Smooth muscle cell (in vitro differentiated cells): ENCODE results near the gene ZNF217. TPM values are rescaled to one million over a fixed set of nuclear protein-coding genes. Genes with fewer than 3 reads are reported as not detected.
"Not testable (repeated sequence)": the region's sequence is repeated elsewhere in the genome, so short reads cannot be mapped to it uniquely, and the experiment has no call there.

ENCODE experiments used
- DNase-seq: peaks from one replicate; lab custom pipeline; 2025; ENCODE audit not compliant: unreplicated experiment; lab: John Stamatoyannopoulos, UW
- H2AFZ ChIP-seq: fragments of 200-600 bp; sonication (generic); 2 replicates; pipeline ENCODE4 v1.6.0; 2016; ENCODE audit warnings: antibody characterized with exemption, low read depth, mild to moderate bottlenecking
- H3F3A ChIP-seq: fragments of 200-600 bp; sonication (generic); 2 replicates; pipeline ENCODE4 v1.6.0; 2017; ENCODE audit warnings: antibody characterized with exemption, low read depth
- H3K27ac ChIP-seq: fragments of 200-600 bp; sonication (generic); 2 replicates; pipeline ENCODE4 v1.5.1; 2016; ENCODE audit warnings: low read depth, mild to moderate bottlenecking
- H3K27me3 ChIP-seq: fragments of 200-600 bp; sonication (generic); 2 replicates; pipeline ENCODE4 v1.6.1; 2016; ENCODE audit warnings: low read depth, mild to moderate bottlenecking
- H3K36me3 ChIP-seq: fragments of 200-600 bp; sonication (generic); 2 replicates; pipeline ENCODE4 v1.5.1; 2016; ENCODE audit warnings: low read depth
- H3K4me1 ChIP-seq: fragments of 200-600 bp; sonication (generic); 2 replicates; pipeline ENCODE4 v1.5.1; 2016; ENCODE audit warnings: low read depth
- H3K4me2 ChIP-seq: fragments of 200-600 bp; sonication (generic); 2 replicates; pipeline ENCODE4 v1.6.0; 2016; ENCODE audit warnings: mild to moderate bottlenecking
- H3K4me3 ChIP-seq: fragments of 200-600 bp; sonication (generic); 2 replicates; pipeline ENCODE4 v1.5.1; 2016; ENCODE audit warnings: mild to moderate bottlenecking
- H3K79me2 ChIP-seq: fragments of 200-600 bp; sonication (generic); 2 replicates; pipeline ENCODE4 v1.6.0; 2016; ENCODE audit warnings: low read depth, mild to moderate bottlenecking
- H3K9ac ChIP-seq: fragments of 200-600 bp; sonication (generic); 2 replicates; pipeline ENCODE4 v1.6.0; 2016; ENCODE audit warnings: low read depth
- H3K9me3 ChIP-seq: fragments of 200-600 bp; sonication (generic); replicated peaks from 2 replicates; pipeline ENCODE4 v1.5.1; 2016; ENCODE audit warnings: low read depth
- H4K20me1 ChIP-seq: fragments of 200-600 bp; sonication (generic); 2 replicates; pipeline ENCODE4 v1.6.0; 2016; ENCODE audit warnings: low read depth
- CTCF ChIP-seq: fragments of 200-600 bp; sonication (generic); IDR thresholded peaks from 2 replicates; pipeline ENCODE4 v1.5.1; 2017; ENCODE audit warnings: borderline replicate concordance, mild to moderate bottlenecking, antibody characterized with exemption; ENCODE audit not compliant: insufficient read depth, poor library complexity, severe bottlenecking
- WGBS: methylation state at CpG from one replicate; pipeline ENCODE4 v1.1.7; 2016; ENCODE audit warnings: low lambda C conversion rate; 5-methylcytosine and 5-hydroxymethylcytosine counted together
- polyA plus RNA-seq: library from polyadenylated mRNA; unstranded; fragments of >200 nt; fragmentation: Nextera tagmentation; extraction: Ambion mirVana; gene quantifications from 2 replicates; pipeline ENCODE4 v1.2.1, GENCODE V29; 2016
- total RNA-seq: library from RNA; depleted of rRNA; stranded (reverse); fragments of >200 nt; gene quantifications from 2 replicates; pipeline ENCODE4 v1.2.3, GENCODE V29; 2014

ZNF217 gene
- total and polyA plus RNA-seq, 2 experiments from 2014 or later: 3.9 to 42.2 TPM

GRCh38 chr20:53585004-53585569 is 8.6 kb downstream of the ZNF217 start:
- not testable (repeated sequence) for H3K9ac ChIP-seq, H3K36me3 ChIP-seq, DNase-seq, H3K27me3 ChIP-seq, H3K4me3 ChIP-seq, H3K9me3 ChIP-seq, H2AFZ ChIP-seq
- peaks cover 83% of the 10 kb centered on the region for H3K4me1 ChIP-seq
- peaks cover 19% of the 10 kb centered on the region for H3F3A ChIP-seq
- H3K4me2 ChIP-seq: peak overlapping the region; percentile 66
- H4K20me1 ChIP-seq: peaks cover 57% of the 10 kb centered on the region
- WGBS: 88% methylated on average over 6 of the region's 6 CpGs
- H3K27ac ChIP-seq: peak overlapping the region; percentile 86
- H3K79me2 ChIP-seq: peaks cover 93% of the 10 kb centered on the region

GRCh38 chr20:53584550-53584913 is 9.1 kb downstream of the ZNF217 start:
- H3K27me3 ChIP-seq, H3K9ac ChIP-seq, H3K9me3 ChIP-seq, H2AFZ ChIP-seq, H3K36me3 ChIP-seq, DNase-seq, H3K4me3 ChIP-seq: not testable (repeated sequence)
- H4K20me1 ChIP-seq: peaks cover 57% of the 10 kb centered on the region
- peak overlapping the region; percentile 86 for H3K27ac ChIP-seq
- peaks cover 21% of the 10 kb centered on the region for H3F3A ChIP-seq
- WGBS: 21% methylated on average over 3 of the region's 3 CpGs
- peak overlapping the region; percentile 66 for H3K4me2 ChIP-seq
- peaks cover 83% of the 10 kb centered on the region for H3K4me1 ChIP-seq
- H3K79me2 ChIP-seq: peaks cover 93% of the 10 kb centered on the region

- Histone ChIP-seq H3K27ac (peak overlapping the region; percentile 86), H3K4me2 (peak overlapping the region; percentile 66), H4K20me1 (peaks cover 60% of the 10 kb centered on the region), H3K4me1 (peaks cover 83% of the 10 kb centered on the region), H3F3A (peaks cover 21% of the 10 kb centered on the region), H3K79me2 (peaks cover 93% of the 10 kb centered on the region)
- H3K9me3 ChIP-seq, H3K36me3 ChIP-seq, H3K4me3 ChIP-seq, H2AFZ ChIP-seq, H3K9ac ChIP-seq, DNase-seq, H3K27me3 ChIP-seq: not testable (repeated sequence)
- WGBS: 34% methylated on average over 3 of the region's 3 CpGs
These were observed 9.7 kb downstream of the ZNF217 start for GRCh38 chr20:53583660-53584549.

GRCh38 chr20:53582574-53583351 is 10.9 kb downstream of the ZNF217 start:
- Histone ChIP-seq H3K4me3 (no peak overlapping the region), H3K4me1 (peaks cover 72% of the 10 kb centered on the region), H3F3A (peaks cover 21% of the 10 kb centered on the region), H3K27ac (peak overlapping the region; percentile 86), H3K79me2 (peaks cover 93% of the 10 kb centered on the region), H3K9ac (peak overlapping the region; percentile 38), H3K4me2 (peak overlapping the region; percentile 66), H4K20me1 (peaks cover 65% of the 10 kb centered on the region), H3K27me3 (no peaks in the 10 kb centered on the region), H3K36me3 (no peaks in the 10 kb centered on the region), H3K9me3 (no peaks in the 10 kb centered on the region), H2AFZ (no peak overlapping the region)
- WGBS: 51% methylated on average over 13 of the region's 13 CpGs
- no peak for TF ChIP-seq CTCF
- no peak for DNase-seq

- peaks cover 69% of the 10 kb centered on the region for H4K20me1 ChIP-seq
- H3K27me3 ChIP-seq: no peaks in the 10 kb centered on the region
- H3K9ac ChIP-seq: no peak overlapping the region
- DNase-seq: no peak
- no peaks in the 10 kb centered on the region for H3K9me3 ChIP-seq
- H3K36me3 ChIP-seq: no peaks in the 10 kb centered on the region
- TF ChIP-seq CTCF: no peak
- no peak overlapping the region for H2AFZ ChIP-seq
- peaks cover 68% of the 10 kb centered on the region for H3K4me1 ChIP-seq
- peaks cover 94% of the 10 kb centered on the region for H3K79me2 ChIP-seq
- 96% methylated on average over 9 of the region's 9 CpGs for WGBS
- no peak overlapping the region for H3K4me2 ChIP-seq
- H3K27ac ChIP-seq: peak overlapping the region; percentile 86
- no peak overlapping the region for H3K4me3 ChIP-seq
- H3F3A ChIP-seq: peaks cover 21% of the 10 kb centered on the region
These were observed 11.4 kb downstream of the ZNF217 start for GRCh38 chr20:53582251-53582570.
